NCI-H187 treated with DMSO at 0.1 percent for 48 hours (cell line): ENCODE results near the gene ATOX1.
"Not testable (repeated sequence)": the region's sequence is repeated elsewhere in the genome, so short reads cannot be mapped to it uniquely, and the experiment has no call there.

Experiments used
- DNase-seq: peaks from one replicate; lab custom pipeline; 2025; lab: John Stamatoyannopoulos, UW

The ATOX1 gene

GRCh38 chr5:151758430-151759241 is at the start of gene ATOX1:
Gene ATOX1 (minus strand): TSS chr5:151758631. CDS start chr5:151758551, 80 bp downstream.
- DNase-seq: no peak

GRCh38 chr5:151805414-151806223 is 47.2 kb upstream of the ATOX1 start:
- DNase-seq: no peak

GRCh38 chr5:151800532-151800931 is 42.1 kb upstream of the ATOX1 start:
- no peak for DNase-seq

- DNase-seq: no peak
Observed at GRCh38 chr5:151799407-151799806, 41.0 kb upstream of the ATOX1 start.

- DNase-seq: no peak
Observed at GRCh38 chr5:151798674-151799073, 40.2 kb upstream of the ATOX1 start.

GRCh38 chr5:151795426-151795825 is 37.0 kb upstream of the ATOX1 start:
- DNase-seq: no peak

- DNase-seq: no peak
Observed at GRCh38 chr5:151793358-151793757, 34.9 kb upstream of the ATOX1 start.

- DNase-seq: no peak
Observed at GRCh38 chr5:151787817-151788216, 29.4 kb upstream of the ATOX1 start.

GRCh38 chr5:151786468-151786867 is 28.0 kb upstream of the ATOX1 start:
- no peak for DNase-seq

GRCh38 chr5:151784141-151784540 is 25.7 kb upstream of the ATOX1 start:
- DNase-seq: no peak

- not testable (repeated sequence) for DNase-seq
Observed at GRCh38 chr5:151783664-151784063, 25.2 kb upstream of the ATOX1 start.

- DNase-seq: no peak
Observed at GRCh38 chr5:151781201-151781600, 22.8 kb upstream of the ATOX1 start.

- DNase-seq: no peak
Observed at GRCh38 chr5:151780348-151780747, 21.9 kb upstream of the ATOX1 start.

GRCh38 chr5:151779531-151780125 is 21.2 kb upstream of the ATOX1 start:
- DNase-seq: no peak

- no peak for DNase-seq
Observed at GRCh38 chr5:151775025-151775606, 16.7 kb upstream of the ATOX1 start.

GRCh38 chr5:151773951-151774350 is 15.5 kb upstream of the ATOX1 start:
- DNase-seq: no peak

GRCh38 chr5:151772846-151773561 is 14.6 kb upstream of the ATOX1 start:
- DNase-seq: no peak

GRCh38 chr5:151772029-151772845 is 13.8 kb upstream of the ATOX1 start:
- DNase-seq: no peak

GRCh38 chr5:151771259-151772028 is 13.0 kb upstream of the ATOX1 start, which contains the start of gene G3BP1:
Gene G3BP1 (plus strand): TSS chr5:151771954. CDS start chr5:151786621, 14,667 bp downstream.
- peak; percentile 98 for DNase-seq
